Prostate gland (tissue), 2 donors: ENCODE measurements around the gene GCNA. TPM values are rescaled to one million over a fixed set of nuclear protein-coding genes. Genes with fewer than 3 reads are reported as not detected.

Source experiments
- DNase-seq: peaks from one replicate; pipeline ENCODE4 v3.0.0-alpha.2; 2019; ENCODE audit warnings: low spot score
- H3K27ac ChIP-seq, 2 donors: fragments of 200-600 bp; sonication (generic); 2 replicates each; pipeline ENCODE4 v1.5.1; 2017 to 2019
- H3K27me3 ChIP-seq: fragments of 200-600 bp; sonication (generic); replicated peaks from 2 replicates; pipeline ENCODE4 v1.5.1; 2019; ENCODE audit not compliant: insufficient read depth
- H3K36me3 ChIP-seq, 2 donors: fragments of 200-600 bp; sonication (generic); 1 replicate in 1 of 2; 2 replicates in 1 of 2; pipeline versions ENCODE4 v1.5.1 to v1.8.1; 2017 to 2019
- H3K4me1 ChIP-seq: fragments of 200-600 bp; sonication (generic); replicated peaks from 2 replicates; pipeline ENCODE4 v1.5.1; 2019
- H3K4me3 ChIP-seq, 2 donors: fragments of 200-600 bp; sonication (generic); 2 replicates each; pipeline ENCODE4 v1.5.1; 2017 to 2019
- H3K9me3 ChIP-seq: fragments of 200-600 bp; sonication (generic); 2 replicates; pipeline ENCODE4 v1.5.1; 2017
- CTCF ChIP-seq, 4 experiments: fragments of 200-600 bp in 2 of 4; fragments of 450-650 bp in 2 of 4; sonication (generic) in 2 of 4; IDR thresholded peaks; 1 replicate in 3 of 4; 2 replicates in 1 of 4; pipeline ENCODE4 v1.5.1; 2016 to 2019; ENCODE audit warnings: antibody characterized with exemption in 4 of 4, mild to moderate bottlenecking in 2 of 4, moderate library complexity in 2 of 4
- POLR2A ChIP-seq: fragments of 450-650 bp; IDR thresholded peaks from one replicate; pipeline ENCODE4 v1.6.1; 2016; ENCODE audit warnings: antibody characterized with exemption, mild to moderate bottlenecking
- POLR2AphosphoS5 ChIP-seq: sonication (generic); formaldehyde crosslinking; IDR thresholded peaks from one replicate; pipeline ENCODE4 v1.6.1; 2017; ENCODE audit warnings: antibody characterized with exemption
- WGBS: methylation state at CpG from one replicate; pipeline ENCODE4 v1.1.5; 2018; 5-methylcytosine and 5-hydroxymethylcytosine counted together
- intact Hi-C: fragments of 100-400 bp; cut with DNase I; formaldehyde crosslinking; loops from one replicate; pipeline ENCODE4 v1.14.2; 2022
- total RNA-seq, 2 donors: library from RNA; depleted of rRNA; stranded (reverse); fragments of >200 nt; gene quantifications; one replicate each; pipeline ENCODE4 v1.1.0, GENCODE V29; 2016

Gene GCNA
- total RNA-seq, 2 donors from 2014 or later, result 1.4 to 18.0 TPM

- Histone ChIP-seq H3K4me1 (no peaks in the 10 kb centered on the region), H3K27me3 (no peaks in the 10 kb centered on the region), H3K27ac (no peak overlapping the region), H3K4me3 (no peak overlapping the region), H3K9me3 (no peaks in the 10 kb centered on the region), H3K36me3 (no peaks in the 10 kb centered on the region)
- intact Hi-C loops, result no loop called here
- 47% methylated on average over 3 of the region's 4 CpGs for whole genome bisulfite sequencing
- no peak for DNase-seq
- no peak for TF ChIP-seq POLR2A
- TF ChIP-seq POLR2AphosphoS5, result no peak
- TF ChIP-seq CTCF (IDR thresholded peaks at IDR 0.05), result no peak
Measured at GRCh38 chrX:71650333-71650969, 72.2 kb downstream of the GCNA start.

DNA sequence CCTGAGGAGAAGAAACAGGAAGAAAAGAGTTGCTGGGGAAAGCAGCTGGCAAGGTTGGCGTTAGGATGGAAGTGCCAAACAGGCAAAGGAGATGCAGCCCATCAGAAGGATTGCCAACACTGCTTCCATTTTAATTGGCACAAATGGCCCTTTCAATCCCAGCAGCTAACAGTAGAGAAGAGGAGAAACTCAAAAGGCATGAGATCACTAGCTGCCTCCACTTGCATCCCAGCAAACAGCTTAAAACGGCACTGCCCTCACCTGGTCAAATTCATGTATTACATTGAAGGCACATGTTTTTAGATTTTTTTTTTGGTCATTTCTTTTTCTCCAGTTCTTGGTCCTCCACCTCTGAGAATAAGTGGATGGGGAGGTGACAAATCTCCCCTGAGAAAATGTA is 74.2 kb downstream of the GCNA start:
- Histone ChIP-seq H3K4me1 (no peaks in the 10 kb centered on the region), H3K9me3 (no peaks in the 10 kb centered on the region), H3K27ac (no peak overlapping the region), H3K27me3 (no peaks in the 10 kb centered on the region), H3K36me3 (no peaks in the 10 kb centered on the region), H3K4me3 (no peak overlapping the region)
- 32% methylated on average over 2 of the region's 2 CpGs for WGBS
- peak; percentile 4 for DNase-seq
- intact Hi-C loops, result no loop called here
- TF ChIP-seq CTCF (IDR thresholded peaks at IDR 0.05) (peak in 3 of 4 experiments; percentile 29 to 38 (median 37)), POLR2AphosphoS5 (no peak)

DNA sequence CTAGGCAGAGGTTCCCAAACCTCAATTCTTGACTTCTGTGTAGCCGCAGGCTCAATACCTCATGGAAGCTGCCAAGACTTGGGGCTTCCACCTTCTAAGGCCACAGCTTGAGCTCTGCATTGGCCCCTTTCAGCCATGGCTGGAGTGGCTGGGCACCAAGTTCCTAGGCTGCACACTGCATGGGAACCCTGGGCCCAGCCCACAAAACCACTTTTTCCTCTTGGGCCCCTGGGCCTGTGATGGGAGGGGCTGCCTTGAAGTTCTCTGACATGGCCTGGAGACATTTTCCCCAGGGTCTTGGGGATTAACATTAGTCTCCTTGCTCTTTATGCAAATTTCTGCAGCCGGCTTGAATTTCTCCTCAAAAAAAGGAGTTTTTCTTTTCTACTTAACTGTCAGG is 75.1 kb downstream of the GCNA start:
- H3K36me3 ChIP-seq, result no peaks in the 10 kb centered on the region
- TF ChIP-seq POLR2A (no peak), POLR2AphosphoS5 (no peak), CTCF (IDR thresholded peaks at IDR 0.05) (no peak)
- intact Hi-C loops, result no loop called here
- WGBS, result 100% methylated on average over 1 of the region's 2 CpGs
- no peaks in the 10 kb centered on the region for H3K4me1 ChIP-seq
- H3K9me3 ChIP-seq, result no peaks in the 10 kb centered on the region
- H3K4me3 ChIP-seq, result no peak overlapping the region
- no peak for DNase-seq
- no peak overlapping the region for H3K27ac ChIP-seq
- no peaks in the 10 kb centered on the region for H3K27me3 ChIP-seq

- Histone ChIP-seq H3K27me3 (no peaks in the 10 kb centered on the region), H3K36me3 (no peaks in the 10 kb centered on the region), H3K4me3 (no peak overlapping the region), H3K4me1 (no peaks in the 10 kb centered on the region), H3K27ac (no peak overlapping the region), H3K9me3 (no peaks in the 10 kb centered on the region)
- TF ChIP-seq CTCF (IDR thresholded peaks at IDR 0.05) (no peak), POLR2AphosphoS5 (no peak), POLR2A (no peak)
- intact Hi-C loops, result no loop called here
- WGBS, result 82% methylated on average over 4 of the region's 4 CpGs
- no peak for DNase-seq
Measured at GRCh38 chrX:71657267-71657666, 79.0 kb downstream of the GCNA start.

DNA sequence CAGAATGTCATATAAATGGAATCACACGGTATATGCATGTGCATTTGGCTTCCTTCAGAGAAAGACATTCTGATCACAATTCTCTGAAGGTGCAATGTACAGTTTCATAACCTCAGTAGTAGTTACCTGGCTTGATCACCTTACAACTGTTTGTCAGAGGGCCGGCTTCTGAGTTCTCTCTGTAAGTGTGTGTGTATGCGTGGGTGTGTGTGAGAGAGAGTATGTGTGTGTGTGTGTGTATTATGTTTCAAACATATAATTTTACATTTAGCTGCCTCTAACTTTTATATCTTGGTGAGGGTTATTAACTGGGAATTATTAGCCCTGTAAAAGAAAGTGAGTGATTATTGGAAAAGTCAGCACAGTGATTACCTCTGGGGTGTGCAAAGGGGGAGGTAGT is 81.1 kb downstream of the GCNA start:
- H3K36me3 ChIP-seq, result no peaks in the 10 kb centered on the region
- H3K4me1 ChIP-seq, result no peaks in the 10 kb centered on the region
- H3K4me3 ChIP-seq, result no peak overlapping the region
- no peak for DNase-seq
- TF ChIP-seq CTCF (IDR thresholded peaks at IDR 0.05) (no peak), POLR2AphosphoS5 (no peak), POLR2A (no peak)
- no peaks in the 10 kb centered on the region for H3K27me3 ChIP-seq
- no peaks in the 10 kb centered on the region for H3K9me3 ChIP-seq
- WGBS, result 40% methylated on average over 3 of the region's 3 CpGs
- intact Hi-C loops, result no loop called here
- no peak overlapping the region for H3K27ac ChIP-seq
